Gastroesophageal sphincter (tissue), 4 donors: ENCODE measurements around the gene ENTPD2. TPM values are rescaled to one million over a fixed set of nuclear protein-coding genes. Genes with fewer than 3 reads are reported as not detected.

ENCODE experiments used
- ATAC-seq: fragments of 150-250 bp; one replicate; pipeline ENCODE4 v1.9.1; 2016; ENCODE audit warnings: mild to moderate bottlenecking, moderate library complexity
- H3K27ac ChIP-seq, 4 donors: fragments of 200-600 bp; sonication (generic) in 3 of 4; 1 replicate in 3 of 4; 2 replicates in 1 of 4; pipeline ENCODE4 v1.5.1; 2016 to 2019
- H3K27me3 ChIP-seq: fragments of 200-600 bp; sonication (generic); one replicate; pipeline ENCODE4 v1.5.1; 2019
- H3K36me3 ChIP-seq, 2 donors: fragments of 200-600 bp; sonication (generic); one replicate each; pipeline ENCODE4 v1.5.1; 2019; ENCODE audit warnings: control low read depth in 1 of 2
- H3K4me1 ChIP-seq, 3 donors: fragments of 200-600 bp; sonication (generic); 1 replicate in 2 of 3; 2 replicates in 1 of 3; pipeline ENCODE4 v1.5.1; 2016 to 2019; ENCODE audit warnings: control low read depth in 2 of 3
- H3K4me3 ChIP-seq, 2 donors: fragments of 200-600 bp; sonication (generic); one replicate each; pipeline ENCODE4 v1.5.1; 2019; ENCODE audit warnings: mild to moderate bottlenecking in 1 of 2, moderate library complexity in 1 of 2
- H3K9me3 ChIP-seq, 3 donors: fragments of 200-600 bp; sonication (generic); one replicate each; pipeline ENCODE4 v1.5.1; 2017 to 2019; ENCODE audit warnings: control low read depth in 2 of 3
- EP300 ChIP-seq: sonication (generic); formaldehyde crosslinking; IDR thresholded peaks from one replicate; pipeline ENCODE4 v1.6.1; 2017; ENCODE audit warnings: antibody characterized with exemption, mild to moderate bottlenecking
- POLR2A ChIP-seq, 2 donors: fragments of 450-650 bp; IDR thresholded peaks; one replicate each; pipeline ENCODE4 v1.6.1; 2017; ENCODE audit warnings: antibody characterized with exemption in 2 of 2, mild to moderate bottlenecking in 2 of 2, moderate library complexity in 1 of 2
- POLR2AphosphoS5 ChIP-seq: sonication (generic); formaldehyde crosslinking; IDR thresholded peaks from one replicate; pipeline ENCODE4 v1.6.1; 2017; ENCODE audit warnings: antibody characterized with exemption
- WGBS, 2 donors: methylation state at CpG; one replicate each; pipeline ENCODE4 v1.1.5; 2018; ENCODE audit warnings: low coverage in 1 of 2; 5-methylcytosine and 5-hydroxymethylcytosine counted together
- total RNA-seq, 4 donors: library from RNA; depleted of rRNA; stranded (reverse); fragments of >200 nt; gene quantifications; one replicate each; pipeline ENCODE4 v1.1.0, GENCODE V29; 2016
- TF ChIP-seq, protein P1 (sequence below), 4 experiments: fragments of 200-600 bp in 2 of 4; fragments of 450-650 bp in 2 of 4; sonication (generic) in 1 of 4; IDR thresholded peaks; one replicate each; pipeline ENCODE4 v1.5.1; 2017 to 2019; ENCODE audit warnings: antibody characterized with exemption in 4 of 4, mild to moderate bottlenecking in 2 of 4, moderate library complexity in 2 of 4

ENTPD2 gene
- total RNA-seq, 4 donors from 2014 or later, result 0.58 to 1.6 TPM; not detected in 2

DNA sequence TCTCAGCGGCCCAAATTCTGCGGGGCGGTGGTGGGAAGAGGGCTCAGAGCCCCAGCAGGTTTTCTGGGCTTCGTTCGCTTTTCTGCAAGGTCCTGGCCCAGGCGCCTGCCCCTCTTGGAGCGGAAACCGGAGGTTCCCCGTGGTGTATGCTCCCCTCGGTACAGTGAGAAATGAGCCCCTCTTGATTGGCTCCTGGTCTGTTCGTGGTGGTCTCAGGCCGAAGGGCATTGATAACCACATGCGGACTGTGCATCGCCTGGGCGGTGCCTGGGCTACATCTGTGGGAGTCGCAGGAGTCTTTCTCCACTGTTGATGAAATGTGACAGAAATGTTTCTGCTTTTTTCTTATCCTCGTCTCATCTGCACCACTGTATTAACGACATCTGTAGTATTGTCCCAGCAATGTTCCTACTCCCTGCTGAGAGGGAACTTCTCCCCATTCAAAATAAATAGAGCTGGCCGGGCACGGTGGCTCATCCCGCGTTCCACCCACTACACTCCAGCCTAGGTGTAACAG lies 33.6 kb upstream of the ENTPD2 start:
- no peak for TF ChIP-seq EP300
- TF ChIP-seq, protein P1, sequence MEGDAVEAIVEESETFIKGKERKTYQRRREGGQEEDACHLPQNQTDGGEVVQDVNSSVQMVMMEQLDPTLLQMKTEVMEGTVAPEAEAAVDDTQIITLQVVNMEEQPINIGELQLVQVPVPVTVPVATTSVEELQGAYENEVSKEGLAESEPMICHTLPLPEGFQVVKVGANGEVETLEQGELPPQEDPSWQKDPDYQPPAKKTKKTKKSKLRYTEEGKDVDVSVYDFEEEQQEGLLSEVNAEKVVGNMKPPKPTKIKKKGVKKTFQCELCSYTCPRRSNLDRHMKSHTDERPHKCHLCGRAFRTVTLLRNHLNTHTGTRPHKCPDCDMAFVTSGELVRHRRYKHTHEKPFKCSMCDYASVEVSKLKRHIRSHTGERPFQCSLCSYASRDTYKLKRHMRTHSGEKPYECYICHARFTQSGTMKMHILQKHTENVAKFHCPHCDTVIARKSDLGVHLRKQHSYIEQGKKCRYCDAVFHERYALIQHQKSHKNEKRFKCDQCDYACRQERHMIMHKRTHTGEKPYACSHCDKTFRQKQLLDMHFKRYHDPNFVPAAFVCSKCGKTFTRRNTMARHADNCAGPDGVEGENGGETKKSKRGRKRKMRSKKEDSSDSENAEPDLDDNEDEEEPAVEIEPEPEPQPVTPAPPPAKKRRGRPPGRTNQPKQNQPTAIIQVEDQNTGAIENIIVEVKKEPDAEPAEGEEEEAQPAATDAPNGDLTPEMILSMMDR (IDR thresholded peaks at IDR 0.05), result no peak
- TF ChIP-seq POLR2A (IDR thresholded peaks at IDR 0.05), result no peak
- no peak for TF ChIP-seq POLR2AphosphoS5
- peaks cover 0 to 66% (median 14%) of the 10 kb centered on the region in 3 donors for H3K4me1 ChIP-seq
- ATAC-seq, result no peak
- H3K27me3 ChIP-seq, result no peaks in the 10 kb centered on the region
- WGBS, 2 donors, result 20 to 45% methylated on average over 6 to 9 of the region's 22 CpGs
- H3K9me3 ChIP-seq, result no peaks in the 10 kb centered on the region
- H3K27ac ChIP-seq, result peak overlapping the region; percentile 64 to 99 (median 96)
- peaks cover 0 to 48% of the 10 kb centered on the region in 2 donors for H3K36me3 ChIP-seq
- peak overlapping the region; percentile 56 to 61 for H3K4me3 ChIP-seq

DNA sequence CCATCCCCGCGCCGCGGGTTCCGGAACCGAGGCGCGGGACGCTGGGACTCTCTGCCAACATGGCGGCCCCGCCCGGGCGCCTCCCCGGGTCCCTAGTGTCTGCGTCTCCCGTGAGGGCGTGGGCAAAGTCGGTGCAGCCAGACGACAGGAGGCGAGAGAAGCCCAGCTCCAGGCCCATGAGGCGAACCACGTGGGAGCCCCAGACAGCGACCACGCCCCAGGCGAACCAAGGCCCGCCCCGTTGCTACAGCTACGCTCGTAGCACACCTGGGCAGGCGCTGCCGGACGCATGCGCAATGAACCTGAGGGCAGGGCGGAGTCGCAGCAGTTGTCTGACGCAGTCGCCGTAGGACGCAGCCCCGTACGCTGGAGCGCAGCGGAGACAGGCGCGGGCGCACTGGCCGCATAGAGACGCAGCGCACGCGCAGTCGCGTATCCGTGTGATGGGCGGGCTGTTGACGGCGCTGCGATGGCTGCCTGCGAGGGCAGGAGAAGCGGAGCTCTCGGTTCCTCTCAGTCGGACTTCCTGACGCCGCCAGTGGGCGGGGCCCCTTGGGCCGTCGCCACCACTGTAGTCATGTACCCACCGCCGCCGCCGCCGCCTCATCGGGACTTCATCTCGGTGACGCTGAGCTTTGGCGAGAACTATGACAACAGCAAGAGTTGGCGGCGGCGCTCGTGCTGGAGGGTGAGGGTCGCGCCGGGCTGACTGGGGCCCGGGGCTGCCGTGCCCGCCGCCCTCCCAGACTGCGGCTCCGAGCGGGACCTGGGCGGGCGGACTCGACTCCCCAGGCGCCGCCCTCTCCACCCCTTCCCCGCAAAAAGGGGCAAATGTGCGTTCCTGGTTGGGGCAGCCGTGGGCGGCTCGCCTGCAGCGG lies 32.9 kb upstream of the ENTPD2 start, which contains the start of gene MAN1B1:
TSS of gene MAN1B1 (plus strand) at position 455 of the 878 bp plus-strand sequence. CDS start at position 470, 15 bp downstream.
- Histone ChIP-seq H3K36me3 (peaks cover 0 to 48% of the 10 kb centered on the region in 2 donors), H3K4me1 (peaks cover 0 to 66% (median 14%) of the 10 kb centered on the region in 3 donors), H3K27ac (peak within 1 kb of the TSS; percentile 92 to 99 (median 96)), H3K27me3 (no peaks in the 10 kb centered on the region), H3K4me3 (peak within 1 kb of the TSS; percentile 56 to 61), H3K9me3 (no peaks in the 10 kb centered on the region)
- TF ChIP-seq, protein P1 (IDR thresholded peaks at IDR 0.05), result peak in 2 of 4 experiments; percentile 11 to 27
- TF ChIP-seq POLR2A (IDR thresholded peaks at IDR 0.05), result peak; percentile 49 to 58
- TF ChIP-seq POLR2AphosphoS5, result peak; percentile 81
- TF ChIP-seq EP300, result no peak
- peak; percentile 95 for ATAC-seq
- WGBS, 2 donors, result no CpG with 5 or more reads among the region's 101 CpGs

DNA sequence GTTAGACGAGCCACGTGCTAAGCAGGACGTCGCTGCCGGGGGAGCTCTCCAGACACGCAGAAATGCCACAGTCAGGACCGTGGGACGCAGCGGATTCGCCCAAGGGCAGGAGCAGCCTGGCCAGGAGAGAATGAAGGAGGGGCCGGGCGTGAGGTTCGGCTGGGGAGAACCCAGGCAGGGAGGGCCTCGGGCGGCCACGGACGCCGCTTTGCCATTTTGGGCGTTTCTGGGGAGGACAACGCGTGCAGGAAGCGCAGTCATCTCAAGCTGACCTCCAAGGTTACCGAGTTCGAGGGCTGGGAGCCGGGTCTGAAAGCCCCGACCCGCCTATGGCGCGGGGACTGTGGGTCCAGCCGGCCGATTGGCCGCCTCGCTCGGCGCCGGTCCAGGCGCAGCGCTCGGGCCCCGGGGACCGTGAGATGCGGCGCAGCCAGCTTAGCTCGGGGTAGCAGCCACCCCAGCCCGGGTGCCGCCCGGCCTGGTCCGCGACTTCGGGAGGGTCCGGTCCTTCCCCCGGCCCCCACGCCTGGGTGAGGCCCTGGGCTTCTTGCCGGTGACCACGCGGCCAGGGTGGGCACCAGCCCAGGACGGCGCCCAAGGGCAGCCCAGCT lies 32.2 kb upstream of the ENTPD2 start:
- H3K27me3 ChIP-seq, result no peaks in the 10 kb centered on the region
- TF ChIP-seq, protein P1 (IDR thresholded peaks at IDR 0.05), result no peak
- TF ChIP-seq POLR2AphosphoS5 (peak; percentile 17), EP300 (no peak), POLR2A (IDR thresholded peaks at IDR 0.05) (no peak)
- ATAC-seq, result peak; percentile 15
- H3K4me3 ChIP-seq, result peak overlapping the region; percentile 56 to 61
- WGBS, 2 donors, result 0 to 2% methylated on average over 11 to 26 of the region's 58 CpGs
- peaks cover 0 to 66% (median 14%) of the 10 kb centered on the region in 3 donors for H3K4me1 ChIP-seq
- no peaks in the 10 kb centered on the region for H3K9me3 ChIP-seq
- peaks cover 0 to 48% of the 10 kb centered on the region in 2 donors for H3K36me3 ChIP-seq
- peak overlapping the region; percentile 92 to 99 (median 96) for H3K27ac ChIP-seq

DNA sequence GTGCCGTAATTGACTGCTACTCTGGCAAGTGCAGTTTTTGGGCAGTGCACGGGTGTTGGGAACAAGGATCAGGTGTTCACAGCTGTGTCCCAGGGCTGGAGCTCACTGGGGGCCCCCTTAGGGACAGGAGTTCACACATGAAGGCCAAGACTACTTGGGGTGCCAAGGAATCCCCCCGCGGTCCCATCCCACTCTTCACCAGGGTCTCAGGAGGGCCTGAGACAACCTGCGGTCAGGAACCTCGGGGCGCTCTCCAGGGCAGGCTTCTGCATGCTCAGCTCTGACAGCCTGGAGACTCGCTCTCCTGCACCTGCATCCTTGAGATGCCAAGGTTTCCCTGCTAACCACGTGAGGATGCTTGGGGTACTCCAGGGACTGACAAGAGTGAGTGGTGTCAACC lies 30.7 kb upstream of the ENTPD2 start:
- 82% methylated on average over 2 of the region's 9 CpGs; no CpG with 5 or more reads in 1 of the 2 donors for WGBS, 2 donors
- H3K9me3 ChIP-seq, result no peaks in the 10 kb centered on the region
- no peak for TF ChIP-seq POLR2AphosphoS5
- TF ChIP-seq EP300, result no peak
- TF ChIP-seq, protein P1 (IDR thresholded peaks at IDR 0.05), result no peak
- no peak for TF ChIP-seq POLR2A (IDR thresholded peaks at IDR 0.05)
- H3K27me3 ChIP-seq, result peaks cover 3% of the 10 kb centered on the region
- peak overlapping the region in 2 of 4 donors; percentile 72 to 74 for H3K27ac ChIP-seq
- no peak overlapping the region for H3K4me3 ChIP-seq
- peaks cover 0 to 48% of the 10 kb centered on the region in 2 donors for H3K36me3 ChIP-seq
- peaks cover 0 to 66% (median 15%) of the 10 kb centered on the region in 3 donors for H3K4me1 ChIP-seq
- no peak for ATAC-seq
